ENCODE results near the gene MYL7. TPM values are rescaled to one million over a fixed set of nuclear protein-coding genes. Genes with fewer than 3 reads are reported as not detected.

MYL7 gene
- total RNA-seq, 1 experiment from 2014 or later: not detected

DNA sequence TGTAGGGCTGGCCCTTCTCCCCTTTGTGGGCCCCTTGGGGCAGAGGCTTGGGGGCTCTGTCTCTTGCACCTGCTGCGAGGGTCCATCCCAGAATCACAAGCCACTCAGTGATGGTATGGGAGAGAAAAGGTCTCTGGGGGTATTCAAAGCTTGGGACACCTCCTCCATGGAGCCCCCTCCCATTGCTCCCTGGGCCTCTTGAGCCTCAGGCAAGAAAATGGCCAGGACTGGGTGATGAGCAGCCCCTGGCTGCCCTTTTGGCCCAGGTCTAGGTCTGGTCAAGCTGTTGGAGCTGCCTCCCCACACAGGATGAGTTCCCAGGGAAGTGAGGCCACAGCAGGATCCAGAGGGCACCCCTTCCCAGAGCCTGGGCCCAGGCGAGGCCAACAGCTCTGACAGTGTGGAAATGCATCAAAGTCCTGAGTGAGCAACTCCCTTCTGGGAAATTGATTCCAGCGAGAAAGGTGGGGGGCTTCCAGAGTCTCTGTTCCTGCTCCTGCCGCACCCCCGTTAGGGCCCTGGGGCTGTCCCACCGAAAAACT is 3.4 kb upstream of the MYL7 start:
- Histone ChIP-seq H3K4me2 (ENCODE audit: low read length) (no peak overlapping the region), H3K4me3 (replicated peaks in 1 of 2; ENCODE audit: low read depth in 1 of 2, low read length in 2 of 2) (no peak overlapping the region), H3K9me3 (ENCODE audit: control insufficient read depth in 1 of 2, insufficient read depth in 1 of 2, low read depth in 1 of 2, low read length in 2 of 2) (no peaks in the 10 kb centered on the region), H3K27me3 (ENCODE audit: insufficient read depth, low read length) (no peaks in the 10 kb centered on the region), H3K4me1 (ENCODE audit: control insufficient read depth in 1 of 2, insufficient read depth in 2 of 2, low read length in 2 of 2) (no peaks in the 10 kb centered on the region), H3K9ac (ENCODE audit: low read length) (no peak overlapping the region), H4K20me1 (ENCODE audit: insufficient read depth) (no peaks in the 10 kb centered on the region), H3K36me3 (ENCODE audit: control insufficient read depth in 1 of 2, insufficient read depth in 2 of 2, low read length in 2 of 2) (no peaks in the 10 kb centered on the region), H3K9me2 (ENCODE audit: insufficient read depth) (no peaks in the 10 kb centered on the region), H2AFZ (ENCODE audit: low read depth, low read length, poor library complexity, severe bottlenecking) (no peak overlapping the region), H3K79me2 (ENCODE audit: insufficient read depth, low read length) (no peaks in the 10 kb centered on the region), H3K27ac (ENCODE audit: low read depth, low read length) (no peak overlapping the region)
- RAD21 ChIA-PET (ENCODE audit: low non-redundant PET in 1 of 2, low total read pairs in 2 of 2, uncharacterized antibody in 2 of 2, unreplicated experiment in 2 of 2): no interaction called here
- no TSS peak for BruUV-seq (replicated peaks)
- ATAC-seq: no peak
- intact Hi-C loops (cut with micrococcal nuclease): no loop called here
- CTCF ChIA-PET: no interaction called here
- POLR2A ChIA-PET: no interaction called here
- no peak for TF ChIP-seq ZFX (IDR thresholded peaks at IDR 0.05)
- no peak for TF ChIP-seq SP1 (IDR thresholded peaks at IDR 0.05; ENCODE audit: low read depth)
- no peak for DNase-seq (ENCODE audit: low read depth, low spot score)

DNA sequence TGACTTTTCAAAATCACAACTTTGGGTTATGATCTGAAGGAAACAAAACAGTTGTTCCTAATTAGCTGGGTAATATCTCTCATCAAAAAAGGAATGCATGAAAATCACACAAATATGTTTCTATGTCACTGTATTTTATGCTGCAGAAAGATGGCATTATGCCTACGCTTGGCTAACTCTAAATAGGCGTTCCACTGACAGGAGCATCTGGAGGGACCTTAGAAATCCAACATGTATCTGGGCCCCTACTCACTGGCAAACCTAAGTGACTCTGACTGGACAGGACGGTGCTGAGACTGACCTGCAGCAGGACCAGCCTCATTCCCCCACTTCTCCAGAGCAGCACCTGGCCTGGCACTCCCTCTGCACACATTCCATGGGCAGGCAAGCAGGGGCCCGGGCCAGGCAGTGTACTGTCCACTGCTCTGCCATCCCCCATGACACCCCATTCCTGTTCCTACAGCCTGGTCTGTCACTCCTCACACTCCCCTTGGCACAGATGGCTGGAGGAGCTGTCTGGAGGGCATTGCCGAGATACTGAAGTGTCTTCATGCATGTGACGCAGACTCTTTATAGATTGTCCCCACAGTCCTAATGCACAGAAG is 2.6 kb upstream of the MYL7 start:
- no peaks in the 10 kb centered on the region for H3K27me3 ChIP-seq (ENCODE audit: insufficient read depth, low read length)
- no peak overlapping the region for H3K9ac ChIP-seq (ENCODE audit: low read length)

More for the DNA sequence above, 2.6 kb upstream of the MYL7 start:
- Histone ChIP-seq H2AFZ (ENCODE audit: low read depth, low read length, poor library complexity, severe bottlenecking) (no peak overlapping the region), H3K27ac (ENCODE audit: low read depth, low read length) (no peak overlapping the region), H3K9me3 (ENCODE audit: control insufficient read depth in 1 of 2, insufficient read depth in 1 of 2, low read depth in 1 of 2, low read length in 2 of 2) (no peaks in the 10 kb centered on the region), H3K79me2 (ENCODE audit: insufficient read depth, low read length) (no peaks in the 10 kb centered on the region), H3K9me2 (ENCODE audit: insufficient read depth) (no peaks in the 10 kb centered on the region), H3K4me1 (ENCODE audit: control insufficient read depth in 1 of 2, insufficient read depth in 2 of 2, low read length in 2 of 2) (no peaks in the 10 kb centered on the region), H3K4me2 (ENCODE audit: low read length) (no peak overlapping the region), H3K4me3 (replicated peaks in 1 of 2; ENCODE audit: low read depth in 1 of 2, low read length in 2 of 2) (no peak overlapping the region), H4K20me1 (ENCODE audit: insufficient read depth) (no peaks in the 10 kb centered on the region), H3K36me3 (ENCODE audit: control insufficient read depth in 1 of 2, insufficient read depth in 2 of 2, low read length in 2 of 2) (no peaks in the 10 kb centered on the region)
- no TSS peak for BruUV-seq (replicated peaks)
- no peak for ATAC-seq
- DNase-seq (ENCODE audit: low read depth, low spot score): no peak
- CTCF ChIA-PET: no interaction called here
- intact Hi-C loops (cut with micrococcal nuclease): no loop called here
- RAD21 ChIA-PET (ENCODE audit: low non-redundant PET in 1 of 2, low total read pairs in 2 of 2, uncharacterized antibody in 2 of 2, unreplicated experiment in 2 of 2): no interaction called here
- POLR2A ChIA-PET: no interaction called here
- TF ChIP-seq ZNF274 (IDR thresholded peaks at IDR 0.05; ENCODE audit: low read depth, low read length): no peak

All from HCT116 (cell line).